Panc1 (cell line): ENCODE results near the gene NR1I3. TPM values are rescaled to one million over a fixed set of nuclear protein-coding genes. Genes with fewer than 3 reads are reported as not detected.
"Not testable (repeated sequence)": the region's sequence is repeated elsewhere in the genome, so short reads cannot be mapped to it uniquely, and the experiment has no call there.

Experiments used
- ATAC-seq: fragments of 200-7000 bp; cut with Tn5 transposase; 2 replicates; pipeline ENCODE4 v1.9.1; 2020; ENCODE audit warnings: mild to moderate bottlenecking, moderate library complexity
- BruUV-seq: library from RNA; stranded (reverse); fragments of 400-500 nt; replicated peaks from 2 replicates; lab custom pipeline; 2021; lab: Mats Ljungman, UMichigan
- CTCF ChIA-PET: fragments of 300-600 bp; sonication (Branson Sonifier 250); formaldehyde crosslinking; loops from one replicate; lab custom pipeline; 2022; ENCODE audit warnings: antibody characterized with exemption; lab: Charles Lee
- POLR2A ChIA-PET: fragments of 300-600 bp; sonication (Branson Sonifier 250); formaldehyde crosslinking; loops from one replicate; lab custom pipeline; 2022; ENCODE audit warnings: antibody characterized with exemption; lab: Charles Lee
- DNase-seq: peaks from one replicate; pipeline ENCODE4 v3.0.0-alpha.2; 2010; ENCODE audit warnings: low read depth, low spot score
- H3K27ac ChIP-seq: 2 replicates; pipeline ENCODE4 v1.5.1; 2011; ENCODE audit warnings: mild to moderate bottlenecking, low read length, inconsistent platforms
- H3K27me3 ChIP-seq: fragments of 200-500 bp; sonication (Bioruptor generic); 2 replicates; pipeline ENCODE4 v1.6.0; 2014; ENCODE audit warnings: low read length, inconsistent platforms; ENCODE audit not compliant: control insufficient read depth, insufficient read depth
- H3K36me3 ChIP-seq: fragments of 200-500 bp; sonication (Bioruptor generic); 2 replicates; pipeline ENCODE4 v1.5.1; 2014; ENCODE audit warnings: inconsistent platforms, mild to moderate bottlenecking, low read length, moderate library complexity; ENCODE audit not compliant: control insufficient read depth, insufficient read depth
- H3K4me1 ChIP-seq: 2 replicates; pipeline ENCODE4 v1.5.1; 2011; ENCODE audit warnings: inconsistent platforms, mild to moderate bottlenecking, low read length, moderate library complexity; ENCODE audit not compliant: control insufficient read depth, insufficient read depth
- H3K4me3 ChIP-seq, 2 experiments: 2 replicates each; pipeline ENCODE4 v1.5.1; 2011 to 2012; ENCODE audit warnings: low read depth in 2 of 2, low read length in 2 of 2, mild to moderate bottlenecking in 2 of 2, inconsistent platforms in 1 of 2, moderate library complexity in 1 of 2
- H3K9me3 ChIP-seq: fragments of 200-500 bp; sonication (Bioruptor generic); 2 replicates; pipeline ENCODE4 v1.5.1; 2014; ENCODE audit warnings: low read depth, mild to moderate bottlenecking, inconsistent platforms, low read length, moderate library complexity; ENCODE audit not compliant: control insufficient read depth, insufficient read depth
- CTCF ChIP-seq: fragments of 450-650 bp; IDR thresholded peaks from 2 replicates; pipeline ENCODE4 v1.5.1; 2017; ENCODE audit warnings: mild to moderate bottlenecking
- POLR2AphosphoS5 ChIP-seq: IDR thresholded peaks from 2 replicates; pipeline ENCODE4 v1.6.1; 2012; ENCODE audit warnings: mild to moderate bottlenecking, low read depth, low read length, moderate library complexity
- REST ChIP-seq, 2 experiments: IDR thresholded peaks; 2 replicates each; pipeline ENCODE4 v1.6.1; 2011 to 2012; ENCODE audit warnings: low read depth in 2 of 2, control low read depth in 1 of 2, low read length in 1 of 2, mild to moderate bottlenecking in 1 of 2, moderate library complexity in 1 of 2; ENCODE audit not compliant: insufficient read depth in 1 of 2
- SIN3A ChIP-seq: IDR thresholded peaks from 2 replicates; pipeline ENCODE4 v1.6.1; 2012; ENCODE audit warnings: low read depth, mild to moderate bottlenecking, low read length, moderate library complexity, borderline replicate concordance; ENCODE audit not compliant: insufficient read depth
- TCF7L2 ChIP-seq: IDR thresholded peaks from 2 replicates; pipeline ENCODE4 v1.6.1; 2011; ENCODE audit warnings: mild to moderate bottlenecking, low read depth, low read length, inconsistent platforms
- in situ Hi-C: cut with HindIII; loops from 2 replicates; pipeline ENCODE4 v1.10.0; 2016; ENCODE audit warnings: low sequenced_read_pairs, low pct_unique_long_range_greater_than_20kb
- intact Hi-C: fragments of 100-400 bp; cut with micrococcal nuclease; formaldehyde crosslinking; loops from one replicate; pipeline ENCODE4 v1.10.0; 2022; ENCODE audit not compliant: unreplicated experiment
- total RNA-seq: library from RNA; stranded (reverse); gene quantifications from one replicate; pipeline ENCODE4 v1.2.1, GENCODE V29; 2021; ENCODE audit not compliant: unreplicated experiment

NR1I3 gene
- total RNA-seq, 1 experiment from 2014 or later: not detected

- intact Hi-C loops: no loop called here
These were observed 12.8 kb upstream of the NR1I3 start for GRCh38 chr1:161250829-161251228.

GRCh38 chr1:161250100-161250499, 12.1 kb upstream of the NR1I3 start:
- CTCF ChIA-PET, DNase-seq, POLR2A ChIA-PET, ATAC-seq, BruUV-seq, intact Hi-C loops, H3K4me3 ChIP-seq, H3K27ac ChIP-seq, H3K4me1 ChIP-seq, in situ Hi-C loops, H3K36me3 ChIP-seq, H3K9me3 ChIP-seq, H3K27me3 ChIP-seq: not testable (repeated sequence)

More at GRCh38 chr1:161250829-161251228, 12.8 kb upstream of the NR1I3 start:
- DNase-seq: no peak
- H3K27me3 ChIP-seq: no peaks in the 10 kb centered on the region
- no peak for ATAC-seq
- ChIA-PET CTCF (no interaction called here), POLR2A (no interaction called here)
- no peaks in the 10 kb centered on the region for H3K4me1 ChIP-seq
- in situ Hi-C loops: no loop called here
- H3K9me3 ChIP-seq: no peaks in the 10 kb centered on the region
- BruUV-seq: no TSS peak
- no peak overlapping the region for H3K4me3 ChIP-seq
- no peak for TF ChIP-seq REST (IDR thresholded peaks at IDR 0.05; ENCODE audit: insufficient read depth in 1 of 2, low read depth in 2 of 2, low read length in 1 of 2)
- no peak for TF ChIP-seq POLR2AphosphoS5
- no peak for TF ChIP-seq CTCF
- no peak for TF ChIP-seq TCF7L2
- no peak for TF ChIP-seq SIN3A
- no peaks in the 10 kb centered on the region for H3K36me3 ChIP-seq
- H3K27ac ChIP-seq: no peak overlapping the region

GRCh38 chr1:161244888-161245287, 6.9 kb upstream of the NR1I3 start:
- in situ Hi-C loops (no loop called here), intact Hi-C loops (no loop called here)
- H3K27ac ChIP-seq: no peak overlapping the region
- TF ChIP-seq CTCF (no peak), TCF7L2 (no peak), POLR2AphosphoS5 (no peak), SIN3A (no peak), REST (IDR thresholded peaks at IDR 0.05; ENCODE audit: insufficient read depth in 1 of 2, low read depth in 2 of 2, low read length in 1 of 2) (no peak)
- CTCF ChIA-PET: no interaction called here
- no peak overlapping the region for H3K4me3 ChIP-seq
- no peaks in the 10 kb centered on the region for H3K27me3 ChIP-seq
- POLR2A ChIA-PET: no interaction called here
- no peaks in the 10 kb centered on the region for H3K9me3 ChIP-seq
- DNase-seq: no peak
- no TSS peak for BruUV-seq
- no peaks in the 10 kb centered on the region for H3K4me1 ChIP-seq
- ATAC-seq: no peak
- H3K36me3 ChIP-seq: no peaks in the 10 kb centered on the region
